GM19468 (cell line): Measurements from ENCODE around the gene UBE2F.
"Not testable (repeated sequence)": the region's sequence is repeated elsewhere in the genome, so short reads cannot be mapped to it uniquely, and the experiment has no call there.

Experiments
- ATAC-seq: cut with Tn5 transposase; IDR thresholded peaks from one replicate; pipeline ENCODE4 v1.9.1; 2021; ENCODE audit warnings: mild to moderate bottlenecking, moderate library complexity, moderate number of reproducible peaks; ENCODE audit not compliant: unreplicated experiment; ENCODE audit errors: extremely low read depth

The UBE2F gene

DNA sequence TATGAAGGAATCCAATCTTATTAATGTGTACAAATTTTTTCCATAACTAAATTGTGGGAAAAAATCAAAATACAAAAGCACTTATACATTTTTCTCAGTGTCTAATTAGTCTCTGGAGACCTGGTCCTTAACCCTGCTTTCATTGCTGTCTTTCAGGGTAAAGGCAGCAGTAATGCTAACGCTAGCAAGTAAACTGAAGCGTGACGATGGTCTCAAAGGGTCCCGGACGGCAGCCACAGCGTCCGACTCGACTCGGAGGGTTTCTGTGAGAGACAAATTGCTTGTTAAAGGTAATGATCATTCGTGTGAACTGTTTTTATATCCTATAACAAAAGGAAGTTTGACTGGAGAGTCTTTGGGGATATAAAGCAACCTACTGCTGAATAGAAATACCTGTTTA lies 6.1 kb downstream of the UBE2F start:
- no peak for ATAC-seq

DNA sequence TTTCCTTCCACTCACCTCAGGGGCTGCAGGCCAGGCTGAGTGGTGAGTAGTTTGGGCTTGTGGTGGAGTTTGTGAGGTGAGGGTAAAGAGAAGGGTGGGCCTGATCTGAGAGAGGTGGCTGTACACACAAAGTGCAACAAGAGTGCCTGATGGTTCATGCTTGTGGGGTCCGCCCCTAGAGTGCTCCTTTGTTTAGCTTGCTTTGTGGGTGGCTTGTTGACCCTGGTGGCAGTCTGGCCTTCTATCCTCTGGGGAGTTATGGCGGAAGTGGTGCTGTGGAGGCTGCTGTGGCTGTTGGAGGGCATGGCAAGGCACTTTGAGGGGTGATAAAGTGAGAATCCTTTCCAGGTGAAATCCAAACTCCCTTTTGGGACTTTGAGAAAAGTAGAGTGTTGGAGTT lies 10.6 kb downstream of the UBE2F start:
- ATAC-seq, result no peak

- ATAC-seq, result no peak
Observed at GRCh38 chr2:237978058-237978712, 11.4 kb downstream of the UBE2F start.

DNA sequence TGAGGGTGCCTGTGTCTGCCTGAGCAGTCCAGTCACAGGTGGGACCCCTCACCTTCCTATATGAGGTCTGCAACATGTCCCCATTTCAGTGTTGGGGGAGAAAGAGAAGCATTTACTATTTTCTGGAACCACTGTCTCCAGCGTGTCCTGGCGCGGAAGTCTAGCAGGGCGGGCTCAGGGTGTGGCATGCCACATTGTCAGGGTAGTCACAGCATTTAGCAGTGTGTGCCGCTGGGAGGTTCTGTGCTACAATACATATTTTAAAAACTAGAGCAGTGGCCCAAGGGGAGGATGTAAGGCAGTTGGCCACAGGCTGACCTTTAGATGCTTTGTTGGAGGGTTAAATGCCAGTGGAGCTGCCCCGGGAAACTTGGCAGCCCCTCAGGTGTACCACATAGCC lies 12.5 kb downstream of the UBE2F start:
- no peak for ATAC-seq

- no peak for ATAC-seq
Observed at GRCh38 chr2:237980087-237980486, 13.3 kb downstream of the UBE2F start.

- no peak for ATAC-seq
Observed at GRCh38 chr2:237980751-237981150, 13.9 kb downstream of the UBE2F start.

- not testable (repeated sequence) for ATAC-seq
Observed at GRCh38 chr2:237981621-237982020, 14.8 kb downstream of the UBE2F start.

DNA sequence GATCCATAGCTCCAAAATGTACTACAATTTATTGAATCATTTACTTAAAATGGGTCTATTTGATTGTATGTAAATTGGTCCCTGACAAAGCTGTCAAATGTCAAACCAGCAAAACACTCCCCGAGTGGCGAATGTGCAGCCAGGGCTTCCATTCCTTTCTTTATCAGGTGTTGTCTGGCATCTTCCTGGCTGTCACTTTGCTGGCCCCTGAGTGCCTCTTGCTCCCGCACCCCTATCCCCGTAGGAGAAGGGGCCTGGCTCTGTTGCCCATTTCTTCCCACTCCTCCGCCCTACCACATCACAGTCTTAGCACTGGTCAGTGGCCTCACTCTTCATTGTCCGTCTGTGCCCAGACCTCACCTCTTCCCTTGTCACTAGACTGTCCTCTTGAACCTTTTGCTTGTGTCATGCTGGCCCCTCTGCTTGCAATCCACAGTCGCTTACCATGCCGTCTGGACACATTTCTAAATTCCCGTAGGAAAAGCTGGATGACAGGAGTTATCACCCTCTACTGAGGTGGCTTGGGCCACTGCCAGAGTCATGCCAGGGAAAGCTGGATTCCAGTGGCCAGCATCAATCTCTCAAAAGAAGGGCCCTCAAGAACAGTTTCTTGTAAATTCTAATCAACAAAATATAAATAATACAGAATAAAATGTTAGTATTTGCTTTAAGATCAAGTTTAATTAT lies 15.4 kb downstream of the UBE2F start:
- ATAC-seq, result no peak

GRCh38 chr2:237983922-237984321 lies 17.1 kb downstream of the UBE2F start:
- no peak for ATAC-seq

- ATAC-seq, result no peak
Observed at GRCh38 chr2:237987268-237987667, 20.5 kb downstream of the UBE2F start.

GRCh38 chr2:237993701-237994100 lies 26.9 kb downstream of the UBE2F start:
- no peak for ATAC-seq

- ATAC-seq, result no peak
Observed at GRCh38 chr2:237995036-237995435, 28.2 kb downstream of the UBE2F start.

DNA sequence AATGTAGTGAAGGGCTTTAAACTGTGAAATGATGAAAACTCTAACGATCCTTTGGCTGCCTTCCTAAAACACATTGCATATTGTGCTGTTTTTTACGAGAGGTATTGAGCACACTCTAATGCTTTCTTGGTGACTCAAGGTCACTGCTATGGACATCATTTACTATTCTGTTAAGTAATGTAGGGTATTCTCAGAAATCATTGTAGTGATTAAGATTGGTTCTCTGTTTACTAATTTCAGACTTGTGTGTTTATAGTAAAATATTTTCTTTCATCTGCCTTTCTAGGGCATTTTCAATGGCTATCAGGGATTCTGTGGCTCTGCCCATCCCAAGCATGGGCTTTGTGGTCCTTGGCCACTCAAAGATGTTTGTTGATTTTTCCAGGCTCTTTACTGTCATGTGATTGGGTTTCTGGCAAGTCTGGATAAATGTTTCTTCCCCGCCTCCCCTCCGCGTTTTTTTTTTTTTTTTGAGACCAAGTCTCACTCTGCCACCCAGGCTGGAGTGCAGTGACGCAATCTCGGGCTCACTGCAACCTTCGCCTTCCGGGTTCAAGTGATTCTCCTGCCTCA lies 29.3 kb downstream of the UBE2F start:
- no peak for ATAC-seq

DNA sequence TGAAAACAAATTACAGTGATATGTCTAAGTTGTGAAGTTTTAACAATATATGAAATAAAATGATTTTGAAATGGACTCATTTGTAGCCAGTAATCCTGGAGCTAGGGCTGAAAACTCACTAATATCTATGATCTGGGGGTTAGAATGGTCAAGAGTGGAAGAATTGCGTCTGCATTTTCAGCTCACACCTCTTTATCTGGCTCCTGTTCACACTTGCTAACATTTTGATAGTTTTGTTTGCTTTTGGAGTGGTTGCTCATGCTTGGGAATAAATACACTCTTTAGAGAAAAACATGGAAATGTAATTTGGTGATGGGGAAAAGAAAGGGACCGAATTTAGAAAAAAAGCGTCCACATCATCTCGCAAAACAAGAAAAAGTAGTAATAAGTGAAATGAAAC lies 30.7 kb downstream of the UBE2F start:
- no peak for ATAC-seq

- ATAC-seq, result peak; percentile 61
Observed at GRCh38 chr2:237998530-237998929, 31.7 kb downstream of the UBE2F start.

DNA sequence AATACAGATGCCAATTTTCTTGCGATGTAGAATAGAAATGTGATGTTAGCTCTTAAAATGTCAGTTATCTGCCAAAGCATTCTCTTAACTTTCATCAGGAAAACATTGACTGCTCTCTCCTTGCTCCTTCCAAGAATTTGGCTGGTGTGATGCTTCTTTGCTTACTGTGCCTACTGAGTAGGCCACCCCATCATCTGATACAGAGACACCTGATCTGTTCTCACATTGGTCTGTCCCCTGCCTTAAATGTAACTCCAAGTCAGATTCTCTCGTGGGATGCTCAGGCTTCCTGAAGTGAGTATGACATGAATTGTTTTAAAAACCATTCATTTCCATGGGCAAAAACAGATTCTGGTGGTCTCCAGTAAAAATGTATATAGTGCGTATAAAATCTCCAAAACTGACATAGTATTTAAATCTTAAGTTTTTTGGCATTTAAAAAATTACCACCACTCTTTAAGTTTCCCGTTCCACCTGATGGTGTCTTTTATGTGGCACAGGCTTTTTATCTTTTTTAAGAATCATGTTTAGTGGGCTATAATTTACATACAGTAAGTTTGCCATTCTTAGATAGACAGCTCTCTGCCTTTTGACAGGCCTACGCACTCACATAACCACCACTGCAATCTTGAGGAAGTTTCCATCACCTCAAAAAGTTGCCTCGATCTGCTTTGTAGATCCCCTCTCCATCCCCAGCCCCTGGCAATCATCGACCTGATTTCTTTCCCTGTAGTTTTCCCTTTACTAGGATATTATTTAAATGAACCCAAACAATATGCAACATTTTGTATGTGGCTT lies 36.6 kb downstream of the UBE2F start:
- no peak for ATAC-seq

GRCh38 chr2:238004077-238004830 lies 37.4 kb downstream of the UBE2F start:
- ATAC-seq, result no peak

DNA sequence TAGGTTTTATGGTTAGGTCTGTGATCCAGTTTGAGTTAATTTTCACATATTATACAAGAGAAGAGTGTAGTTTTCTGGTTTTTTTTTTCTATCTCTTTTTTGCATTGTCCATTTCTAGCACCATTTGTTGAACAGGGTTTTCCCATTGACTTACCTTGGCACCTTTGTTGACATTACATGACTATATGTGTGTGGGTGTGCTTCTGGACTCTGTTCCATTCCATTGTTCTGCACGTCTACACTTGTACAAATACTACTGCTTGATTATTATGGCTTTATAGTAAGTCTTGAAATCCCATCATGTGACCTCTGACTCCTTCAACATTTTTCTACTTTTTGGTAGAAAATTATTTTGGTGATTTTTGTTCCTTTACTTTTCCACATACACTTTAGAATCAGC lies 38.7 kb downstream of the UBE2F start:
- no peak for ATAC-seq

DNA sequence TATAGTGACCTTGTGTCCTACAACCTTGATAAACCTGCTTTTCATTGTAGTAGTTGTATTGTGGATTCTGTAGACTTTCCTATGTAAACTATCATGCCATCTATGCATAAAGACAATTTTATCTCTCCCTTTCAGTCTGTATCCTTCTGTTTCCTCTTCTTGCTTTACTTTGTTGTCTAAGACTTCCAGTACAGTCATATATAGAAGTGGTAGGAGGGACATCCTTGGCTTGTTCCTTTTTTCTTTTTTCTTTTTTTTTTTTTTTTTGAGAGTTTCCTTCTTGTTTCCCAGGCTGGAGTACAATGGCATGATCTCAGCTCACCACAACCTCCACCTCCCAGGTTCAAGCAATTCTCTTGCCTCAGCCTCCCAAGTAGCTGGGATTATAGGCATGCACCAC lies 39.7 kb downstream of the UBE2F start:
- ATAC-seq, result no peak

DNA sequence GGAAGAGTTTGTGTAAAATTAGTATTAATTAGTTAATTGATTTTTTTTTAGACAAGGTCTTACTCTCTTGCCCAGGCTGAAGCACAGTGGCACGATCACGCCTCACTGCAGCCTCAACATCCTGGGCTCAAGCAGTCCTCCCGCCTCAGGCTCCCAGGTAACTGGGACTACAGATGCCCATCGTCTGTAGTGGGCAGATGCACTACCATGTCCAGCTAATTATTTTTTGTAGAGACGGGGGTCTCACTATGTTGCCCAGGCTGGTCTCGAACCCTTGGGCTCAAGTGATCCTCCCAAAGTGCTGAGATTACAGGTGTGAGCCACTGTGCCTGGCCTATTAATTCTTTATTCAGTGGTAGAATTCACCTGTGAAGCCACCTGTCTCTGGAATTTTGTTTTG lies 41.1 kb downstream of the UBE2F start:
- ATAC-seq, result no peak
